CD4-positive, alpha-beta T cell treated with Interferon gamma for 1 hour (primary cell): ENCODE measurements around the gene AGAP1.

Source experiments
- DNase-seq: peaks from one replicate; pipeline ENCODE4 v3.0.0-alpha.2; 2020

AGAP1 gene

DNA sequence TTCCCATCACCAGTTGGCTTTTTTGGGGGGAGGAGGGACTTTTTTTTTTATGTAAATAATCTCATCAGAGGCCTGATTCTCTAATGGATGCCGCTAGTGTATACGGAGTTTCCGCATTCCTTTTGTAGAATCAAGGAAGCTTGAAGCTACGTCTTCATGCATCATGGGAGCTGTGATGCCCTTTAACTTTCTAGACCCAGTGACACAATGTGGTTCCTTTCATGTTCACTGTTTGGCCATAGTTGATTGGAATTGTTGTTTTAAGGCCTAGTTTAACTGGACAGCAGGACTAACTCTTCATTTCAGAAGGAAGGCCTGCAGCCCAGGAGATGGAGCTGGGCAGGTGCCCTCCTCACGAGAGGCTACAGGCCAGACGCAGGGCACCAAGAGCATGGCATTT lies 287.9 kb downstream of the AGAP1 start:
- no peak for DNase-seq

DNA sequence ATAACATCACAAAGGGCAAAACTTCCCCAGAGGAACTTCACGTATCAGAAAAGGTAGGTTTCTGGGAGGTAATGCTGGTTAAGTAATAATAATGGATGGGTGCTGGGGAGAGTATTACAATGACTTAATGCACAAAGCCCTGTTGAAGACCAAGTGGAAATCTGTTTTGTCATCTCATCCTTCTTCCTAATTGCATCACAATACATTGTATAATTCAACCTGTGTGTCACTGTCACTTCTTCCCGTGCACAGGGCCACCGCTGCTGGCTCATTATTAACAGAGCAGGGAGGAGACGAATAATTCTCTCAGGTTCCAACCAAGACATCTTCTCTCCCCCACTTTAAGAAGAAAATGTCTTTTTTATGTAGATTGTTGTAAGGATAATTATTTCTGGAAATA lies 290.9 kb downstream of the AGAP1 start:
- no peak for DNase-seq

DNA sequence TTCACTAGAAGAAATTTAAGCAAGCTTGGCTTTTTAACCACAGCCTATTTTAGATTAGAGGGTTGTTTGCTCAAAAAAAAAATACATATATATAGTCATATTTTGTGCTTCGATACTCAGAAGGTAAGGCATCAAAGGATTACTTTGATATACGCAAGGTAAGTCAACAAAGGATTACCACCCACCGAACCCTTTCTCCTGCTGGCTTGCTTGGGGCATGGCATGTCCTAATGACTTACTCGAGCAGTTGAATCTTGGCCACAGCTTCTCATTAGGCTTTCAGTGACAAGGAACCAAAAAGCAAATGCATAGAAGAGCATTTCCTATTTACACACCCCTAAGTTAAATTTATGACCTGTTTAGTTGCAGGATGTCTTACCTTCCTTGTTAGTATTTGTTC lies 295.7 kb downstream of the AGAP1 start:
- no peak for DNase-seq

DNA sequence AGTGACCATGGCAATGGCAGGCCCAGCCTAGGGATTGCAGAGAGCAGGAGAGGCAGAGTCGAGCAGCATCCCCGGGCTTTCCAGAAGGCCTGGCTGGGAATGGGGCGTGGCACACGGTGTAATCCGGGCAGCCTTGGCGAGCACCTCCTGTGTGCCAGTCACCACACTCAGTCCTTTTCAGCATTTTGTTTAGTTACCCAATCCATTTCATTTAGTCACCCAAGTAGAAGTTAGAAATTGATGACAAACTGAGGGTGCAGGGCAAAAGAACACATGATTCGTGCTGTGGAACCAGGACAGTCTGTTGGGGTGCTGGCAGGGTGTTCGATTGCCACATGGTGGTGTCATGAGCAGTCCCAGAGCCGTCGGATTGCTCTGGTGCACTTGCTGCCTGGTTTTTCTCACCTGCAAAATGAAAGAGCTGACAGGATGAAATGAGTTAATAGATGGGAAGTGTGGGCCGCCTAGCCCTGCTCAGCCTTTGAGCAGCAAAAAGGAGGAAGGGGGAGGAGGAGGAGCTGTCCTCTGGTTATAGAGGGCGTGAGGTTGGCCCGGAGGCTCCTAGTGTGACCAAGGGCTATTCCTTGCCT lies 299.4 kb downstream of the AGAP1 start:
- DNase-seq = no peak

DNA sequence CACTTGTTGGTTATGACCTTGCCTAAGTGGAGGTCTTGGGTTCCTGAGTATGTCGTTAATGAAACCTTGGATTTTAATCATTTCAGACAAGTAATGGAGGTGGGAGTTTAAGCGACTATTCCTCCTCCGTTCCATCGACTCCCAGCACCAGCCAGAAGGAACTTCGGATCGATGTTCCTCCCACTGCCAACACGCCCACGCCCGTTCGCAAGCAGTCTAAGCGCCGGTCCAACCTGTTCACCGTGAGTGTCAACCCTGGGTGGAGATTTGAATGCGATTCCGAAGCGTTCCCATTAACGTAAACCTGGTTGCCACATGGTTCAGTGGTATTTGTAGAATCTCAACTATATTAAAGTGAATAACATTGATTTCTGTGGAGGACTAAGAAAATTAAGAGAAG lies 305.4 kb downstream of the AGAP1 start:
- DNase-seq = no peak

DNA sequence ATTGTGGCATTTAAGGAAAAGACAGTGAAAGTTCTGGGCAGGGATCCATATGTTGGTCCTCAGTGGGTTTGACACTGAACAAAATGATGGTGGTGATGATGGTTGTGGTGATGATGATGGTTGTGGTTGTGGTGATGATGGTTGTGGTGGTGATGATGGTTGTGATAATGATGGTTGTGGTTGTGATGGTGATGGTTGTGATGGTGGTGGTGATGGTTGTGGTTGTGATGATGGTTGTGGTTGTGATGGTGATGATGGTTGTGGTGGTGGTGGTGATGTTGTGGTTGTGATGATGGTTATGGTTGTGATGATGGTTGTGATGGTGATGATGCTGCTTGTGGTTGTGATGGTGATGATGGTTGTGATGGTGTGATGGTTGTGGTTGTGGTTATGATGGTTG lies 308.7 kb downstream of the AGAP1 start:
- DNase-seq = no peak

DNA sequence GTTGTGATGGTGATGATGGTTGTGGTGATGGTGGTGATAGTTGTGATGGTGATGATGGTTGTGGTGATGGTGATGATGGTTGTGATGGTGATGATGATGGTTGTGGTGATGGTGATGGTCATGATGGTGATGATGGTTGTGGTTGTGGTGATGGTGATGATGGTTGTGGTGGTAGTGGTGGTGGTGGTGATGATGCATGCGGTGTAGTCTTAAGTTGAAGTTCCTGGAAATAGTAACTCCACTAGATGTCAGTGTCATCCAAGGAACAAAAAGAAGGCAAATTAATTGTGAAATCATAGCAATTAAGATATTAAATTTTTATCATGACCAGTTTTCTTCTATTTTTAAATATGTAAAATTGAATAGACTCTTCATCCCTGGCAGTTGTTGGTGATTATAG lies 309.2 kb downstream of the AGAP1 start:
- no peak for DNase-seq

DNA sequence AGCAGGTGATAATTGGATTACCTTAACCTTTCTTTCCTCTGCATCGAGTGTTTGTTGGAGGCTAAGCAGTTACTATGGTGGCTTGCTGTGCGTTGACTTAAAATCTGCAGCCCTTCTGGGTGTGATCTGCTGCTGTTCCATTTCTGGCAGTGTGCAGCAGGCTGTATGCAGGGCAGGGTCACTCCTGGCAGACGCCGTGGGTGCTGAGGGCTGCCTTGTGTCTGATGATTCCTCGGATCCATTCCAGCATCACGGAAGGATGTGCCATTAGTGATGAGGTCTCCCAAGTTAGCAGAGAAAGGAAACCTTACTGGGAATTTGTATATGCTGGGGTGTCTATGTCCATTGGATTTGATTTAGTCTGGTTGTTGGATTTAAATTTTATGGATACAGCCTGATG lies 310.8 kb downstream of the AGAP1 start:
- no peak for DNase-seq

DNA sequence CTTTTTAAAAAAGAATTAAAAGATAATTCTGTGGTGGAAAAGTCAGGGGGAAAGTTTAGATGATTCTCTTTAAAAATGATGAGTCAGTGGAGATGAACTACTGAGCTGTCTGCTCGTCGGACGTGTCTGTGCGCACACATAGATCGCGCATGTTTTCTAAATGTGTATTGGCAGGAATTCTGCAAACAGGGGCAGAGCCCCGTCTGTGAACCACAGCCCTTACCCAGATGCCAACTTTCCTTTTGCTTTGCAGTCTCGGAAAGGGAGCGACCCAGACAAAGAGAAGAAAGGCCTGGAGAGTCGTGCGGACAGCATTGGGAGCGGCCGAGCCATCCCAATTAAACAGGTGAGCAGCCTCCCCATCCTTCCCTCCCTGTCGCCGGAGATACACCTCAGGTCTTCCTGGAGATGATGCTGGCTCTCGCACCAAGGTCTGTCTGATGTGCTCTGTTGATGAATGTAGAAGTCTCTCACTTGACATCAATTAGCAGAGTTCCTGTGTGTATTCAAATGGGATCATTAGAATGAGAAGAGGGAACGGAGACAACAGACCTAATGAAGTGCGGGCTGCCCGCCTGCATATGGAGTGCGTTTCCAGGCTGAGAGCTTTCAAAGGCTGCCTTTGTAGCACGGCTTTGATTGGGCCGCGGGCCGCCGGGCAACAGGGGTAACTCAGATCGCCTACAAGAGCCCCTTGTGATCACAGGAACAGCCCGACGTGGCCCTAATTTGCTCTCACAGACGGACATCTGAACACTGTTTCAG lies 313.3 kb downstream of the AGAP1 start:
- DNase-seq = no peak

DNA sequence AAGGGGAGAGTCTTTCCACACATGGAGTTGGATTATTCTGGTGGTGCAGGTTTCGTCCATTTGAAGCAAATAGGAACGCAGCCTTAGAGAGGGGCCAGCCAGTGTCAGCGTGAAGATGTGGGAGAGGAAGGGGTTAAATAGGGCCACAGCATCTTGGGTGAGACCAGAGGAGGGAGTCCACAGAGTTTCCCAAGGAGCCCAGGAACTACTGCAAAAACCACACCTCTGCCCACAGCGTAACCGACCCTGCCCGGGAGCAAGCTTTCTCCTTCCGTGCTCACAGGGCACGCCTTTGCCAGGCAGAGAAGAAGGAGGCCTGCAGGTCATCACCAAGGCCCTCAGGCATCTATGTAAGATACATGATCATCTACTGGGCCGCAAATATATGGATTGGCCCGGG lies 314.5 kb downstream of the AGAP1 start:
- DNase-seq = no peak

DNA sequence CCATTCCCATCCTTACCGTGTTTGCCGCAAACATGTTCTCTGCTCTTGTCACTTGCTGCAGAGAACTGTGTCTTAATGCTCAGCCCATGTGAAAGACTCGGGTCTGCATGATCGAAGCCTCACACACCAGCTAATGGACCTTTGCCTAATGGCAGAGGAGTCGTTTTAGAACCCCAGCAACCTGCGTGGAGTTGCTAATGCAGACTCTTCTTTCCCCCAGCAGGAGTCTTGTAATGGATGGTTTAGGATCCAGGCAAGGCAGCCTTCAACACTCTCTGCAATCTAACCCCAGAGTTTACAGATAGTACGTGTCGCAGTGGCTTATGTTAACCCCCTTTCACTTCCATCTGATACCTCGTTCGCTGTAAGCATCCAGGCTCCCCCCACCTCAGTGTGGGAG lies 316.4 kb downstream of the AGAP1 start:
- DNase-seq = no peak

DNA sequence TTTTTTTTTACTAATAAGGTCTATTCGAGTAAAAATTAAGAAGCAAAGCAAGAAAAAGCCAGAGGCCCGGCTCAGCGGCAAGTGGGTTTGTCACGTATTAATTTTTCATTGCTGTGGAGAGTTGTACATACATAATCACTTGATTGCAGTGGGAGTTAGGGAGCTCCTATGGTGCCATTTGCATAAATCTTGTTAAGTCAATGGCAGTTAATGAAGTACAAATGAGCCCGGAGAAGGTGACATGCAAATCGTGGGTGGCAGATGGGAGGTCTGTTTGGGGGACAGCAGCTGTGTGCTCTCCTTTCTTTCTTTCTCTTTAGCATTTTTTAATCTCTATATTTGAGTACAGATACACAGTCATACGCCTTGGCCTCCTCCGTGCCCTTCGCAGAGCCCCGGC lies 317.0 kb downstream of the AGAP1 start:
- DNase-seq = no peak

DNA sequence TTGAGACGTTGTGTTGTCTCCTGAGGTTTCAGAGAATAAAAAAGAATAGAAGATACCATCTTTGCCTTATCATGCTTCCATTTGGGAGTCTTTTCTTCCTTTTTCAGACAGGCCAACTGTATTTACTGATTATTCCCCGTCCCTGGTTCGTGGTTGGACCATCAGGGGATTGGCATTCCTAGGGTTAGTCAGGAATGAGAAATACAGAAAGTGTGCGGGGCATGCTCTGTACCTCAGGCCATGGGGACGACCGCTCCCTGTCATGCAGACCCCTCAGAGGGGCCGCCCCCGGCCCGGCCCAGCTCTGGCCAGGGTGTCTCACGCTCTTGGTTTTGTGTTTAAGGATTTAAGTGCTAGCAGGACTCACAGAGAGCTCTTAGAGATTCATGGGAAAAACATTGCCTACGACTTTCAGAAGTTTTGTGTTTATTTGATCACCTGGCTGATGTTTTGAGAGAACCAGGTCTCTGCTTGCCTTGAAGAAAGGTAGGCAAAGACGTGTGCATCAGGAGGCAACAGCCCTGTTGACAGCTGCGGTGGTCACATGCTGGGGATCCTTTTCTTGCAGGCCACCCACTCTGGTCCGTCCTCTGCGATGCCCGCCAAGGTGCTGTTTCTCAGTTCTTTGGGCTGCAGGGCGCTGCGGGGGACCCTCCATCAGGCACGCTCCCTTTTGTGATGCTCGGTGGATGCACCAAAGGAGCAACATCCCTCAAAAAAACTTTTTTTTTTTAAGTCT lies 317.8 kb downstream of the AGAP1 start:
- DNase-seq = no peak

DNA sequence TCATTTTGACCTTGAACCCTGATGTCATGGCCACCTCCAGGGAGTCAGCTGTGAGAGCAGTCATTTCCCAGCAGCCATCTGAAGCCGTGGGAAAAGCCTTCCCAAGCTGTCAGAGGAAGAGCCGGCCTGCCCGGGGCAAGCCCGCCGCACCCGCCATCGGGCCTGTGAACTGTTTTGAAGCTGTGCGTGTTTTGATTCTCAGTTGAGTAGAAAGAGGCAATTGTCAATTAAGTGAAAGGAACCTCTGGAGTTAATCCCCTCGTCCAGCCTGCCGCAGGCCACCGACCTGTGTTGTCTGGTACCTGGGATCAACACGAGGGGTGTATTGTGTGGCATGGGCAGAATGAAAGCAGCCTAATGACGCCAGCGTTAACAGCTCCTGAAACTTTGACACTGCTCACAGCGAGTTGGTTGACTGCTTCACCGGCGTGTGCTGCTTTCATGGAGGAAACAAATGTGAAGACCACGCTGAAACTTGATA lies 318.4 kb downstream of the AGAP1 start:
- DNase-seq = no peak

DNA sequence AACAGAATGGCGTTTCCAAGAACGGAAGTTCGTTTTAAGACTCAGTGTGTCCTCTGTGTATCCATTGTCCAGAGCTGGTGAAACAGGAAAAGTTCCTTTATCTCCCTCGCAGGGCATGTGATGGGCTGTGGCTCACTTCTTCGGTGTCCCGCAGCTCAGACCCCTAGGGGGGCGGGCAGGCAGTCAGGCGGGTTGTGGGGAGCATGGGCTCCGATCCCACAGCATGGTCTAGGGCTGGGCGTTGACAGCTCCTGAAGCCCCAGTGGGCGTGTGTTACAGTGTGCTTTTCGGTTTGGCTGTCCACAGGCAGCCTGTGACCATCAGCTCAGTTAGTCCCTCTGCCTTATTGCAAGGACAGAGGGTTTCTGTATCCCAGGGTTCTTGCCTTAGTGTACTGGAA lies 319.6 kb downstream of the AGAP1 start:
- DNase-seq = no peak

DNA sequence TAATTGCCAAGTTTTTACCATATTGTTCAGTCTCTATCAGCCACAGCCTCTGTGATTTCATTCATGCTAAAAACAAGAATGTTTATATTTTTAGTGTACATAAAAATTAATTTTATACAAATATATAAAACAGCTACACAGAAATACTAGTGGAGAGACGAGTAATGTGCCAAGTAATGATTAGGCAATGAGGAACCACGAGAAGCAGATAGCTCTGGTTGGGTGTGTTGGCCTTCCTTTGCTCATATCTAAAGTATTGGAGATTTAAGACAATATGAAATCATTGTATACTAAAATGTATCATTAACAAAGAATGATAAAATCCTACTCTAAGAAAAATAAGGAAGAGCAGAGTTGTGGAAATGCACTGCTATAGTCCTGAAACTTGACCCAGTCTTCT lies 326.7 kb downstream of the AGAP1 start:
- no peak for DNase-seq

DNA sequence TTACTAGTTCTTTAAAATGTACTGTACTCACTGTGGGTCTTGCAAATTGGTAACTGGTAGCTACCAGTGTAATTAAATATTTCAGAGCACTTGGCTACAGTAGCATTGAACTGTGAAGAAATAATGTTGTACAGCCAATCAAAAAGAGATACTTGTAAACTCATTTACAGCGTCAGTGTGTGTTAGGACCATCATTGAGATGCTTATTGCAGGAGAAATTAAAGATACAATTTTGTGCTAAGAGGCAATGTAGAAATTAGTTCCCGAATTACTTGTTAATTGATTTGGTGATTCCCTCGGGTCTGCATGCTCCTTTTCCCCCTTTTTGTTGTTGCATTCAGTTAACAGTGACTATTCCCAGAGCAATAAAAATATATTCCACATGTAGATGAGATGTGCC lies 330.5 kb downstream of the AGAP1 start:
- no peak for DNase-seq

DNA sequence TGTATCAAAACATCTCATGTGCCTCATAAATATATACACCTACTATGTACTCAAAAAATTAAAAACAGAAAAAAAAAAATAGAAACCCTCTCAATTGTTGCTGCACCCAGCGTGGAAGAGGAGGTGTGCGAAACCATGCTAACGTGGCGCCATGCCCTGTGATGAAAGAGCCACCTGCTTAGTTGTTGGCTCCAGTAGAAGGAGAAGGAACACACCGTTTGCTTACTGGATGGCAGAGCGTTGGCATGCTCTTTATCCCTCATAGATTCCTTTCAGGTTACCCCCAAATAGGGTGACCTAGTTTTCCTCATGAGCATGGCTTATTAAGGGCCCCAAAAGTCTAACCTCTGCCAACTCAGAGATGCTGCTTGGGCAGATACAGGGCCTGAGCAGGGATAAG lies 332.1 kb downstream of the AGAP1 start:
- no peak for DNase-seq

DNA sequence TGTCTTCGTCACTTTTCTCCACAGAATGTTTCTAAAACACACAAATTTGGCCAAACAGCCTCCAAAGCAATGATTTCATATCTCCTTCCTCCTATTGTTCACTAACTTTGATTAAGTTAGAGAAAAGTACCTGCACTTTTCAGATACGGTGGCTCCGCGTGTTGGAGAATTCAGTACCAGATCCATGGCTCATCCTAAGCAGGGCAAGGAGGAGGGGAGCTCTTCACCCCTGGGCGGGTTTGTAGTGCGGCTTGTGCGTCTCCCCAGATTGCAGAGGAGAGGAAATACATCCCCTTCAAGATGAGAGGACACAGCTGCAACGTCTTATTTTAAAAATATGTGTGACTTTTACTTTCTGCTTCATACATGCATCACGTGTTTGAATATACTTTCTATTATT lies 333.0 kb downstream of the AGAP1 start:
- no peak for DNase-seq

DNA sequence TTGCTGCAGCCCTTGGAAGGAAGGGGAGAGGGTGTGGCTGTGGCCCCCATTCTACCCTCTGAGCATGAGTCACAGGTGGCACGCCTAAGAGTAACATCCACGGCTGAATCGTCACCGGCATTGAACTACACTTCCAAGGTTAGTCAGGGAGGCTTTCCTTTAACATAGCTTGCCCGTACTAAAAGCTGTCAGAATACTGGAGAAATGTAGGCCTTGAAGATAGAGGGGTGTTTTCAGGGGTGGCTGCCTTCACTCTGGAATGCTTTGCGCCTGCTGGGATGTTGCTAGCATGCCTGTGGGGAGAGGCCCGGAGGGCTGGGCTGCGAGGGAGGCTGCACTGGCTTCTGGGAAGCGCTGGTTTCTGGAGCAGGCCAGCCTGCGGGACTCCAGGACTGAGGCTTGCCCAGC lies 333.7 kb downstream of the AGAP1 start:
- no peak for DNase-seq

DNA sequence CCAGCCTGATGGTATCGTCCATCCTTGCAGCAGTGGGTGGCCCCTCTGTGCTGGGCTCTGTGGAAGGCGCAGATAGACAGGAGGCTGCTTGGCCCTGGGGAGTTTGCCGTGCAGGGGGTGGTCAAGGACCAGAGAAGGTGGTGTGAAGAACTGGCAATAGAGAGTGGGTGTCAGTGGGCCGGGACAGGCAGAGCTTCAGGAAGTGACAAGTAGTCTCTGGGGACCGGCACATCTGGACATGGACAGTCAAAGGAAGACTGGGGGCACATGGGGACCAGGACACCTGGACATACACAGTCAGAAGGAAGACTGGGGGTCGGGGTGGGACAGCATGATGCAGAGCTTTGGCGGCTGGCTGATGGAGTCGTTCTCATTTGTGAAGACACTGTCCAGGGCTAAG lies 335.9 kb downstream of the AGAP1 start:
- no peak for DNase-seq

DNA sequence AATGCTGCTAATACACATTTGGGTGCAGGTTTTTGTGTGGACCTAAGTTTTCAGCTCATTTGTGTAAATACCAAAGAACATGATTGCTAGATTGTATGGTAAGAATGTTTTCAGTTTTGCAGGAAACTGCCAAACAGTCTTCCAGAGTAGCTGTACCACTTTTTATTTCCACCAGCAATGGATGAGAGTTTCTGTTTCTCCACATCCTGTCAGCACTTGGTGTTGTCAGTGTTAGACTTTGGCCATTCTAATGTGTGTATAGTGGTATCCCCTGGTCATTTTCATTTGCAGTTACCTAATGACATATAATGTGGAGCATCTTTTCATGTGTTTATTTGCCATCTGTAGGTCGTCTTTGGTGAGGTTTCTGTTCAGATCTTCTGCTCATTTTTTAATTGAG lies 337.9 kb downstream of the AGAP1 start:
- DNase-seq = no peak

DNA sequence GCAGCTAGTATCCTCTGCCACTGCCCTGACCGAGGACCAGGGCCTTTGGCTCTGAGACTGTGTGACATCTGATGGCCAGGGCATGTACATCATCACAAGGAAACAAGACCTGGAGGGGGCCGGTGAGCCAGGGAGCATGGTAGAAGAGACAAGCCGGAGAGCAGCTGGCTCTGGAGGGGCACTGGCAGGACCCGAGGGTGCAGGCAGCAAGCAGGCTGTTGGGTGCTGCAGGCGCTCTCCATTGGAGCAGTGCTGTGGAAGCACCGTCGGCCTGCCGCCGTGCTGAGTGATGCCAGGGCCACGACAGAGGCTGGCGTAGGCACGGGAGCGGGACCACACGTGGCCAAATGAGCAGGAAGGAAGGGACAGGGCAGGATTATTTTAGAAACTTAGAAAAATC lies 339.1 kb downstream of the AGAP1 start:
- DNase-seq = no peak

DNA sequence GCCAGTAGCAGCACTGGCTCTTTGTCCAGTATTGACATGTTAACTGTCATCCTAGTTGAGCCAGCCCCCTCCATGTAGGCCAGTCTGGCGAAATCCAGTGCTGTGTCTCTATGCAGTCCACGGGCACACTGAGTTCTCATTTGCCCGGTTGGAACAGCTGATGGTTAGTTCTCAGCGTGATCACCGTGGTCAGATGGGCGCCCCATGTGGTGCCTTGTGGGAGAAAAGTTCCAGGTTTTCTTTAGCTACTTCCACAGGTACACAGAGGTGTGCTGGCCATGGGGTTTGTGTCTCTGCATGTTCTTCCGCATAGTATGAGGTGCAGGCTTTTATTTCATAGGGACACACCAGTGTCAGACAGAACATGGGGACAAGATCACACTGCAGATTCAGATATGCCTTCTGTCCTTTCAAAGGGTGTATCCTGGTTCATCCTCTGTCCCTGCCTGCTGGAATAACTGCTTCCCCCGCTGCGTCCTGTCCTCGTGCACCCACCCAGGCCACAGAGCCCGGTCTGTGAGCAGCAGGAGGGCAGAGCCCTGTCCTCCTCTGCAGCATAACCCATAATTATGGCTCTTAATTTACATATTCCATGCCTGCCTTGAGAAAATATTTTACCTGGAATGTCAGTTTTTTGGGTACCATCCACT lies 340.3 kb downstream of the AGAP1 start:
- DNase-seq = no peak
